Inferior parietal cortex (tissue), 1 donor: Measurements from ENCODE around the gene GRIK2.
"Not testable (repeated sequence)": the region's sequence is repeated elsewhere in the genome, so short reads cannot be mapped to it uniquely, and the experiment has no call there.

Source experiments
- DNase-seq: peaks from one replicate; pipeline ENCODE4 v3.0.0-alpha.2; 2016; ENCODE audit errors: extremely low spot score

Gene GRIK2

GRCh38 chr6:102015431-102015830 lies 621.9 kb downstream of the GRIK2 start:
- DNase-seq, result no peak

- no peak for DNase-seq
Observed at GRCh38 chr6:102022281-102022680, 628.8 kb downstream of the GRIK2 start.

GRCh38 chr6:102022803-102023202 lies 629.3 kb downstream of the GRIK2 start:
- no peak for DNase-seq

GRCh38 chr6:102023977-102024657 lies 630.6 kb downstream of the GRIK2 start:
- no peak for DNase-seq

GRCh38 chr6:102026649-102027048 lies 633.1 kb downstream of the GRIK2 start:
- no peak for DNase-seq

GRCh38 chr6:102028176-102028575 lies 634.7 kb downstream of the GRIK2 start:
- no peak for DNase-seq

- DNase-seq, result no peak
Observed at GRCh38 chr6:102038964-102039363, 645.5 kb downstream of the GRIK2 start.

GRCh38 chr6:102039441-102039840 lies 645.9 kb downstream of the GRIK2 start:
- no peak for DNase-seq

- no peak for DNase-seq
Observed at GRCh38 chr6:102051001-102051400, 657.5 kb downstream of the GRIK2 start.

GRCh38 chr6:102051720-102052119 lies 658.2 kb downstream of the GRIK2 start:
- no peak for DNase-seq

- no peak for DNase-seq
Observed at GRCh38 chr6:102064142-102064541, 670.6 kb downstream of the GRIK2 start.

GRCh38 chr6:102066301-102066700 lies 672.8 kb downstream of the GRIK2 start:
- DNase-seq, result no peak

GRCh38 chr6:102068349-102068929 lies 674.9 kb downstream of the GRIK2 start:
- DNase-seq, result no peak

GRCh38 chr6:102075539-102075938 lies 682.0 kb downstream of the GRIK2 start:
- DNase-seq, result no peak

GRCh38 chr6:102085257-102085656 lies 691.7 kb downstream of the GRIK2 start:
- no peak for DNase-seq

GRCh38 chr6:102088160-102088559 lies 694.7 kb downstream of the GRIK2 start:
- not testable (repeated sequence) for DNase-seq

GRCh38 chr6:102114402-102114801 lies 720.9 kb downstream of the GRIK2 start:
- DNase-seq, result no peak

- DNase-seq, result no peak
Observed at GRCh38 chr6:102115911-102116310, 722.4 kb downstream of the GRIK2 start.

- DNase-seq, result no peak
Observed at GRCh38 chr6:102118034-102118433, 724.5 kb downstream of the GRIK2 start.
